Upper lobe of right lung (tissue), 1 donor: ENCODE results near the gene MGAT2. TPM values are rescaled to one million over a fixed set of nuclear protein-coding genes. Genes with fewer than 3 reads are reported as not detected.
A peak's percentile ranks its signal among the peaks of the same experiment; 100 is the strongest.

Experiments
- ATAC-seq: fragments of 200-7000 bp; cut with Tn5 transposase; one replicate; pipeline ENCODE4 v1.9.1; 2020; ENCODE audit warnings: mild to moderate bottlenecking, moderate library complexity
- DNase-seq: peaks from one replicate; pipeline ENCODE4 v3.0.0-alpha.2; 2020
- H3K27ac ChIP-seq: fragments of 200-600 bp; one replicate; pipeline ENCODE4 v1.8.0; 2022
- H3K27me3 ChIP-seq: fragments of 200-600 bp; one replicate; pipeline ENCODE4 v1.8.0; 2022; ENCODE audit warnings: mild to moderate bottlenecking
- H3K36me3 ChIP-seq: fragments of 200-600 bp; one replicate; pipeline ENCODE4 v1.8.0; 2022
- H3K4me1 ChIP-seq: fragments of 200-600 bp; one replicate; pipeline ENCODE4 v1.8.0; 2022
- H3K4me3 ChIP-seq: fragments of 200-600 bp; one replicate; pipeline ENCODE4 v1.8.0; 2022; ENCODE audit warnings: mild to moderate bottlenecking
- H3K9me3 ChIP-seq: fragments of 200-600 bp; one replicate; pipeline ENCODE4 v1.8.0; 2022
- intact Hi-C: fragments of 100-400 bp; cut with DNase I; formaldehyde crosslinking; loops from one replicate; pipeline ENCODE4 v1.11.0; 2022
- total RNA-seq: library from RNA; stranded (reverse); fragmentation: NEBNext Ultra II Directional; extraction: Animal tissue kit (Norgen Biotek cat#: 25700); gene quantifications from one replicate; pipeline ENCODE4 v1.2.1, GENCODE V29; 2021
- TF ChIP-seq, protein P1 (sequence below): fragments of 200-600 bp; IDR thresholded peaks from one replicate; pipeline ENCODE4 v1.8.0; 2022; ENCODE audit warnings: antibody characterized with exemption
- donor health status: DM: no; HTN: yes; CAD: no; lungs with severe emphysema.

Gene MGAT2
- total RNA-seq, 1 donor from 2014 or later: 27.1 TPM

DNA sequence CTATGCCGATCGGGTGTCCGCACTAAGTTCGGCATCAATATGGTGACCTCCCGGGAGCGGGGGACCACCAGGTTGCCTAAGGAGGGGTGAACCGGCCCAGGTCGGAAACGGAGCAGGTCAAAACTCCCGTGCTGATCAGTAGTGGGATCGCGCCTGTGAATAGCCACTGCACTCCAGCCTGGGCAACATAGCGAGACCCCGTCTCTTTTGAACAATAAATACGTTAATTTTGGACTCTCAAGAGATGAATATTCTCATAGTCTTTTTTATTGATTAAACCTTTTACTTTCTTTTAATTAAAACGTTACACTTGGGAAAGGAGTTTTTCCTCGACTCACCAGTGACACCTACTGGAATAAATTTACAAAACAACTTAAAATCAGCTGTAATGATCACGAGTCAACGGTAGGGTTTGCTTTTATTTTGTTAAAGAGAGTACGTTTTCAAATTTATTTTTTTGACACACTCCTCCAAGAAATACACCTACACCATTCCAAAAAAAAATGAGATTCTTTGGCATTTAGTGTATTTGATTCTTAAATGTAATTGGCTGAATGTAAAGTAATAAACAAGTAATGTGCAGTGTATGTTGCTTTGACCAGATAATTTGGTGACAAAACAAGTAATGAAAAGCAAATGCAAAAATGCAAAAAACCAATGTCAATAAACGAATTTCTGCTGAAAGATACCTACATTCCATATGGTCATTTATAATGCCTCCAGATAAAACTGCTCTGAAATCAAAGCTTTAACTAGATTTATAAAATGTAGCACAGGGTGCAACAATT, 33.7 kb upstream of the MGAT2 start:
- ATAC-seq (peak; percentile 59), DNase-seq (no peak)
- Histone ChIP-seq H3K27ac (peak overlapping the region; percentile 98), H3K4me1 (peaks cover 28% of the 10 kb centered on the region), H3K36me3 (peaks cover 30% of the 10 kb centered on the region), H3K9me3 (no peaks in the 10 kb centered on the region), H3K4me3 (peak overlapping the region; percentile 99), H3K27me3 (no peaks in the 10 kb centered on the region)
- intact Hi-C loops: no loop called here
- TF ChIP-seq, protein P1, sequence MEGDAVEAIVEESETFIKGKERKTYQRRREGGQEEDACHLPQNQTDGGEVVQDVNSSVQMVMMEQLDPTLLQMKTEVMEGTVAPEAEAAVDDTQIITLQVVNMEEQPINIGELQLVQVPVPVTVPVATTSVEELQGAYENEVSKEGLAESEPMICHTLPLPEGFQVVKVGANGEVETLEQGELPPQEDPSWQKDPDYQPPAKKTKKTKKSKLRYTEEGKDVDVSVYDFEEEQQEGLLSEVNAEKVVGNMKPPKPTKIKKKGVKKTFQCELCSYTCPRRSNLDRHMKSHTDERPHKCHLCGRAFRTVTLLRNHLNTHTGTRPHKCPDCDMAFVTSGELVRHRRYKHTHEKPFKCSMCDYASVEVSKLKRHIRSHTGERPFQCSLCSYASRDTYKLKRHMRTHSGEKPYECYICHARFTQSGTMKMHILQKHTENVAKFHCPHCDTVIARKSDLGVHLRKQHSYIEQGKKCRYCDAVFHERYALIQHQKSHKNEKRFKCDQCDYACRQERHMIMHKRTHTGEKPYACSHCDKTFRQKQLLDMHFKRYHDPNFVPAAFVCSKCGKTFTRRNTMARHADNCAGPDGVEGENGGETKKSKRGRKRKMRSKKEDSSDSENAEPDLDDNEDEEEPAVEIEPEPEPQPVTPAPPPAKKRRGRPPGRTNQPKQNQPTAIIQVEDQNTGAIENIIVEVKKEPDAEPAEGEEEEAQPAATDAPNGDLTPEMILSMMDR: peak; percentile 86

DNA sequence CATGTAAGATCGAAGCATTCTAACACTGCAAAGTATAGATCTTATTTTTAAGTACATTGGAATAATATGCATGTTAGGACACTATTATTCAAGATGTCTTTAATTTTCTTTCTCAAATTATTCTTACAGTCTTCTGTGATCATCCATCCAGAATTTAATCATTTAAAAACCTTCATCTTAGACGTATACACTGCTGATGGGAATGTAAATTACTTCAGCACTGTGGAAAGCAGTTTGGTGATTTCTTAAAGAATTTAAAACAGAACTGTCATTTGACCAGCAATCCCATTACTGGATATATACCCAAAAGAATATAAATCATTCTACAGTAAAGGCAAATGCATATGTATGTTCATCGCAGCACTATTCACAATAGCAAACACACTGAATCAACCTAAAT, 31.2 kb upstream of the MGAT2 start:
- no peak overlapping the region for H3K4me3 ChIP-seq
- no peak overlapping the region for H3K27ac ChIP-seq
- peaks cover 5% of the 10 kb centered on the region for H3K36me3 ChIP-seq
- peaks cover 13% of the 10 kb centered on the region for H3K4me1 ChIP-seq
- ATAC-seq (no peak), DNase-seq (no peak)
- TF ChIP-seq, protein P1: no peak
- H3K9me3 ChIP-seq: no peaks in the 10 kb centered on the region
- no peaks in the 10 kb centered on the region for H3K27me3 ChIP-seq
- intact Hi-C loops: no loop called here

DNA sequence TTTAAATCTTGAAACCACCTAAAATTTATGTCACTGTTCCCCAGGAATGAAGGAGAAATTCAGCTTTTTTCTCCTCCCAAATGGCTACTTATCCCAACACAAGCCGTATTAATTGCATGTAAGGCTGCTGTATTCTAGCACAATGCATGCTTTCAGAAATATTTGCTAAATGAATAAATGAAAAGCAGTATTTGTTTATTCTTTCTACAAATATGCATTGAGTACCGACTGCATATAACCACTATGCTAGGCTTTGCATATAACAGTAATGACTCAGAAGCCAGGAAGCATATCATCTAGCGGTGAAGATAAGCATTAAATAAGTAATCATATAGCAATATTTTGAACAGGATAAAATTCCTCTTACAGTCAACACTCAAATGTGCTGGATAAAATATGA, 27.6 kb upstream of the MGAT2 start:
- no peaks in the 10 kb centered on the region for H3K27me3 ChIP-seq
- H3K36me3 ChIP-seq: no peaks in the 10 kb centered on the region
- TF ChIP-seq, protein P1: no peak
- peaks cover 19% of the 10 kb centered on the region for H3K4me1 ChIP-seq
- intact Hi-C loops: no loop called here
- no peaks in the 10 kb centered on the region for H3K9me3 ChIP-seq
- H3K4me3 ChIP-seq: no peak overlapping the region
- DNase-seq (no peak), ATAC-seq (no peak)
- H3K27ac ChIP-seq: no peak overlapping the region

DNA sequence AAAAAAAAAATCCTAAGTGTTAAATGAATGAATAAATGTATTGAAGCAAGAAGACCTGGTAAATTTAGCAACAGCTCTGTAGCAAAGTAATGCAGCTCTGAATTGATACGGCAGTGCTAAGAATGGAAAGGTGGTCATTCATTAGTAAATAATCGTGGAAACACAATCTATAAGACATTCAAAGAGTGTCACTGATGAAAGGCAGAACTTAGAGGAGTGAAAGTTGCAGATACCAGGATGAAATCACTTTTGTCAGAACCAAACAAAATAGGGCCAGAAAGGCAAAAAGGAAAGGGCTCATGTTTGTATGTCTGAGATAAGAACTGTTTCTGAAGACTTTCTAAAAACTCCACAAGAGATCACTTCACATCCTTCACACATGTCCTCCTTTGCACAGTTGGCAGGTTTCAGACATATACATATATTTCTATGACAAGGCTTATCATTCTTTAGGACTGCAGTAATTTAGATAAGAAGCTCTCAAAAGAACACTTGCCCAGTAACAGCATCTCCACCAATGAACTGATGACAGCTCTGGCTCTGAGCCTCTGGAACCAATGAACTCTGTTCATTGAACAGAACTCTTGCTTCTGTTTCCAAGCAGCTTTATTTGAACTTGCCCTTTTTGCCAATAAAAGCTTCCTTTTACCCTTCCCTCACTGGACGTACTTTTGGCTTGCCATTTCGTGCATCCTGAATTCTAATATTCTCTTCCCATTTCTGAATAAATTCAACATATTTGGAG, 26.1 kb upstream of the MGAT2 start:
- Histone ChIP-seq H3K27ac (peak overlapping the region; percentile 39), H3K4me1 (peaks cover 19% of the 10 kb centered on the region), H3K36me3 (no peaks in the 10 kb centered on the region), H3K9me3 (no peaks in the 10 kb centered on the region), H3K4me3 (no peak overlapping the region), H3K27me3 (no peaks in the 10 kb centered on the region)
- TF ChIP-seq, protein P1: no peak
- DNase-seq: no peak
- intact Hi-C loops: no loop called here
- peak; percentile 26 for ATAC-seq

DNA sequence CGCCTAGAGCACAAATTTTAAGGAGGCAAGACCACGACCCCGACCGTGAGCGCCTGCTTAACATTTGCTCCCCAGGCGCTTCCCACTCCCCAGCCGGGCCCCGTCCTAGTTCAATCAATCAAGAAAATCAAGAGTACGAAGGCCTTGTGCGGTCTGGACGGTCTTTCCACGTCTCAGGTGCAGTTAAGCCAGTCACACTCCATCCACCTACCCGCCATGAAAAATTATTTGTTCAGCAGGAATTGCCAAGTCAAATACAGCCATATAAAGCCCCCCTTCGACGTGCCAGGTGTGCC, 22.5 kb upstream of the MGAT2 start:
- no peaks in the 10 kb centered on the region for H3K9me3 ChIP-seq
- no peaks in the 10 kb centered on the region for H3K36me3 ChIP-seq
- peak; percentile 27 for ATAC-seq
- intact Hi-C loops: no loop called here
- TF ChIP-seq, protein P1: no peak
- peak overlapping the region; percentile 98 for H3K27ac ChIP-seq
- H3K4me3 ChIP-seq: peak overlapping the region; percentile 90
- no peak for DNase-seq
- peaks cover 26% of the 10 kb centered on the region for H3K4me1 ChIP-seq
- H3K27me3 ChIP-seq: no peaks in the 10 kb centered on the region
